H1 (cell line): ENCODE measurements around the gene MLEC. TPM values are rescaled to one million over a fixed set of nuclear protein-coding genes. Genes with fewer than 3 reads are reported as not detected.

ENCODE experiments used
- JUND ChIP-seq: IDR thresholded peaks from 2 replicates; pipeline ENCODE4 v1.6.1; 2011; ENCODE audit warnings: mild to moderate bottlenecking, improper control_type of control experiment, low read length
- polyA plus RNA-seq, 7 experiments: library from polyadenylated mRNA; depleted of rRNA in 3 of 7; stranded (reverse) in 5 of 7; unstranded in 2 of 7; fragments of >200 nt in 5 of 7; fragments of 200-250 nt in 2 of 7; gene quantifications; 1 replicate in 5 of 7; 2 replicates in 1 of 7; 4 replicates in 1 of 7; pipeline versions ENCODE4 v1.2.1 to v1.2.3, GENCODE V29; 2011 to 2013; ENCODE audit warnings: missing spikeins in 2 of 7, mixed read lengths in 2 of 7
- total RNA-seq: library from RNA; stranded (reverse); fragmentation: NEBNext Ultra II Directional; extraction: Animal tissue kit (Norgen Biotek cat#: 25700); gene quantifications from 2 replicates; pipeline ENCODE4 v1.2.1, GENCODE V29; 2021

The MLEC gene
- total and polyA plus RNA-seq, 2 of the 8 experiments (the other 6 are each of a cell fraction or from before 2014, with no cell fraction given), result 37.1 to 260 TPM

DNA sequence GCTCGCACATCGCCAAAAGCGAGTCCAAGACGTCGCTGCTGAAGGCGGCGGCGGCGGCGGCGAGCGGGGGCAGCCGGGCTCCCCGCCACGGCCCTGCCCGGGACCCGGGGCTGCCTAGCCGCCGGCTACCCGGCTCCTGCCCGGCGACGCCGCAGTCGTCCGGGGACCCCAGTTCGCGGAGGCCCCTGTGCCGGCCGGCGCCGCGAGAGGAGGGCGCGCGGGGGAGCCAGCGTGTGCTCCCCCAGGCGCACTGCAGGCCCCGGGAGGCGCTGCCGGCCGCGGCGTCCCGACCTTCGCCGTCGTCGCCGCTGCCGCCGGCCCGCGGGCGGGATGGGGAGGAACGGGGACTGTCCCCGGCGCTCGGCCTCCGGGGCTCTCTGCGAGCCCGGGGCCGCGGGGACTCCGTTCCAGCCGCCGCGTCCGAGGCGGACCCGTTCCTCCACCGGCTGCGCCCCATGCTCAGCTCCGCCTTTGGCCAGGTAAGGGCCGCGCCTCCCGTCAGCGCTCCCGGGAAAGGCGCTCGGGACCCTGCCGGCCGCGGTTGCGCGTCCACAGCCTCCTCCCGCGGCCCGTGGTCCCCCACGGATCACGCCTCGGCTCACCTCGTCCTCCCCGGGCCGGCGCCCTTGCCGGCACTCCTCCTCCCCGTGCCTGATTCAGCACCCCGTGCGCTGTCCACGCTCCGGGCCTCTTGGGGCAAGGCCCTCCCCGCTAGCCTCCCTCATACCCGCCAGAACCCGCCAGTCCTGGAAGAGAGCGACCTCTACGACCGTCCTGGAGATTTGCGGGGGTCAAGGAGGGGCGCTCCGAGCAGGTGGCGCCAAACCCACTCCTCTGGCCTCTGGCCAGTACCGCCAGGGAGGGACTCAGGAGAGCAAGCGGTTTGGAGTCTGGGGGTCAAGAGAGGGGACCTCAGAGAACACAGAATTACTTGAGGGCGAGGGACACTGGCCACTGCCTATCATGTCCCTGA lies 45.8 kb upstream of the MLEC start (continued):
- TF ChIP-seq JUND, result no peak
